NCI-H510A treated with DMSO at 0.1 percent for 48 hours (cell line): ENCODE results near the gene ERBB4.
"Not testable (repeated sequence)": the region's sequence is repeated elsewhere in the genome, so short reads cannot be mapped to it uniquely, and the experiment has no call there.

Experiments
- DNase-seq: peaks from one replicate; lab custom pipeline; 2025; lab: John Stamatoyannopoulos, UW

ERBB4 gene

DNA sequence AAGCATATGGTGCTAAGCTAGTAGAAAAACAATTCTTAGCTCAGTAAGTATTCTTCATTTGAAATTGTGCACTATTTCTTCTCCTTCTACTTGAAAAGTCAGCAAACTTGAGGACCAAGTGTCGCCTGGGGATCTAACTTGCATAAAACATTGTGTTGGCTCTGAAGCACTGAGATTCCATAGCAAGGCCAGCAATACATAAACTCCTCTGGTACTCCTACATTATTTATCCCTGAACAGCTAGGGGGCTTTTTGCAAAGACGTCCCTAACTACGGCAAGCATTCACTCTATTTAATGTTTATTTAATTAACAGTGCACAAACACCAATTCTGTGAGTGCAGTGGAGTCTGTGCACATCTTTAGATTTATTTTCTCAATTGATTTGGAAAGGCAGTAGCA lies 392.2 kb downstream of the ERBB4 start:
- no peak for DNase-seq

DNA sequence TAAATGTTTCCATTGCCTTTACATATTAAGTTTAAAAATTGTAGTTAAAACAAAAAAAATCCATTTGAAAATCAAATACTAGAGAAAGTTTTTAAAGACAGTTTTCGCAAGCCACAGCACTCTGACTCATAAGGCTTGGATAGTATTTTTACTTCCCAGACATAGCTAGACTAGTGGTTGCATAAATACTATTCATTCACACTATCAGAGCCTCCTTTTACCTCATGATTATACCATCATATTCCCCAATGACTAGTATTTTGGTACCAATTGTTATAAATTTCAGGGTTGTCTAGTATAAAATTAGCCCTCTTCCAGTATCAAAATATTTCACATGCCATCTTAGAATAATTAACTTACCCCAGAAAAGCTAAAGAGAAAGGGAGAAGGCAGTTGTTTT lies 393.5 kb downstream of the ERBB4 start:
- no peak for DNase-seq

DNA sequence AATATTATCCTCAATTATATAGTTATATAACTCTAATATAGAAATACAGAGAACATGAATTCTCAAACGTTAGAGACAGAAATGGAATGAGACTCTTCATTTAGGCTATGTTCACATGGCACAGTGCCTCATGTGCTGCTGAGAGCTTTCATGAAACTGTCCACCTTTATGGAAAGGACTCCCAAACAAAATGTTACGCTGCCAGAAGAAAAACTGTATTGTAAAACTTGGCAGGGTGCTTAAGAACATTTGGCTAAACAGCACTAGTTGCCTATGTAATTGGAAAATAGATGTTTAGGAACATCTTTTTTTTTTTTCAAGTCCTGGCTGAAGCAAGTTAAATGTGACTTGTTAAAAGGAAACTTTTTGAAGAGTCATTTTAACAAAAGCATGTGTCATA lies 396.0 kb downstream of the ERBB4 start:
- DNase-seq: no peak

DNA sequence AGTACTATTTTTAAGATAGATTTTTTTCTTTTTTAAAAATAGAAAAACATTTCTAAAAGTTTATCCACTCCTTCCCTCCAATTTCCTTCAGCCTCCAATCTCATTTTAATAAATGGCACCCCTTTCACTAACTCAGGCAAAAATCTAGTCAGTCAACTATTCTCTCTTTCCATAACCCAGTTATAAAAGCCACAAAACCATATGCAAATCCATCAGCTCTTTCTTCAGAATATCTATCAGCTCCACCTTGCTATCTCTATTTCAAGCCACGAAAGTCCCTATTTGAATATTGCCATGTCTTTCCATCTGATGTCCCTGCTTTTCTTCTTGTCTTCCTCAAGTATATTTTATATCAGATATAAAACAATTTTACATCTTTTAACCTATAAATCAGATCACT lies 397.1 kb downstream of the ERBB4 start:
- DNase-seq: no peak

DNA sequence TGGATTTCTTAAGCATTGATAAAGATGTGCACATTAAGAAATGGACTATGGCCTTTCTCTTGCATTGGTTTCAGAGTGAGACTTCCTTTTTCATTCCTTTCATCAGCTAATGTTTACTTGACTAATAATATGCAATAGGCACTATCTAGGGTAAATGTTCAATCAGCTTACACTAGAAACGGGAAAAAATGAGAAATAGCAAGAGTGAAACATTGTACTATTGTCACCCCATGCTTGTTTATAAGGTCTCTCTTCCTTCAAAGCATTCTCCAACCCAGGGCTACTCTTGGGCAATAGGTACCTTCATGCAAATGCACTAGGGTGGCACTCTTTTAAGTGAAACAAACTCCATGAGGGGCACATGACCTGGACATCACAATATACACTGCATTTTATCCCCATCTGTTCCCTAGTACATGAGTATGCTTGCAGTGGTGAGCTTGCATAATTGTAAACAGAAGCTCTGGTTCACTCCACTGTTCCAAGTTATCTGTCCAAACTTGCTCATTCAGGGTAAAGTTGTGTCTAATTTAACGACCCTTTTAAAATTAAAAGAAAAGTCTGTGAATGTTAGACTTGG lies 402.3 kb downstream of the ERBB4 start:
- no peak for DNase-seq

DNA sequence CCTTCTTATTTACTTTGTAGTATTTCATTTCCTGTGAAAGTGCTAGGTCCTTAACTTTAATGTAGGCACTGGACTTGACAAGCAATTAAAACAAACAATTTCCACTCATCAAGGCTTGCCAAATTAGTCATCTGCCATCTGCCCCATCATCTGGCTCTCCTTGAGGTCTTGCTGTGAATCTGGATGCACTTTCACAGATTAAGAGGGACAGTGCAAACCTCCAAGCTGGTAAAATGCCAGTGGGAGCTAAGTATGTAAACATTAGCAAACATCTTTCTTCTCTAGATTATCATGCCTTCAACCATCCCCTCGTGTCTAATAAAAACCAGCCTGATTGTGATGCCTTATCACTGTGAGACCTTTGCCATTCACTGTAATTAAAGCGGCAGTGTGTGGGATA lies 402.9 kb downstream of the ERBB4 start:
- peak; percentile 83 for DNase-seq

DNA sequence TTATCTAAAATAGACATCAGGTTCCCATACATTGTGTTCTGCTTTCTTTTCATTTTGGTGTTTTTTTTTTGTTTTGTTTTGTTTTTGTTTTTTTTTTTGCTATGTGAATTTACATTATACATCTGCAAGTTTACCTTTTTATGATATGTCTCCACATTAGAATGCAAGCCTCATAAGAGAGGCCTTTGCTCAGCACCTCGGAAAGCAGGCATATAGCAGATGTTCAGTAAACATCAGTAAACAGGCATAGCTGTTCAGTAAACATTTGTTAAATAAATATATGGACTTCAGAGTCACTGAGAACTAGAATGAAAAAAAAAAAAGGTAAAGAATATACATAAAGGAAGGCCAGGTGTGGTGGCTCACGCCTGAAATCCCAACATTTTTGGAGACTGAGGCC lies 405.3 kb downstream of the ERBB4 start:
- no peak for DNase-seq

DNA sequence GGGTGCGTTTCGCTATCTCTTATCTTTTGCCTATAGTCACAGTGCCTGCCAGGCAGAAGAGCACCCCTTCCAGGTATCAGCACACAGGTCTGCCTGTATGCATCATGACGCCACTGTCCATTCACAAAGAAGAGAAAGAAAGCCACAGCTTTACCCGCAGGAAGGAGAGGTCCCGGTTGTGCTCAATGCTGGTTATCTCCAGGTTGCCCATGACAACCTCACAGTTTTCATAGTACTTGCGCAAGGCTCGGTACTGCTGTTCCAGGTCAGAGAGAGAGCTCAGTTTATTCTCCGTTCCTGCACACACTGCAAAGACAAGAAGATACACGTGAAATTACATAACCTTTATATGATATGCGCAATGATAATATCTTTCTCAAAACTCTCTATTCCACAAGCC lies 414.0 kb downstream of the ERBB4 start:
- no peak for DNase-seq

DNA sequence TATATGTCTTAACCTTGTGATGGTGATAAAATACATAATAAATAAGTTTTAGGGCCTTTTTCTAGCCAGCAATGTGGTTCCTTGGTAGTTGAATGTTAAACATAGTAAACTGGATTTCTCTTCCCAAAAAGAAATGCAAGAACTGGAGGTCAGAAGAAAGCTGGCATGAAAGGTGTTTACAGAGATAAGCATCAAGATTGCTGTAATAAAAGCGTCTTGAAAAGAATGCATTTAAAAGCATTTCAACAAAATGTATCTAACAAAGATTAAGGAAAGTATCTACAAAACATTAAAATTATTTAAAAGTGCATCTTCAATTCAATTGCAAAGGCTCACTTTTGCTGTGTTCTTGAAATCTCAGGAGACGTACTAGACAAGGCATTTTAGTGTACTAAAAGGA lies 419.0 kb downstream of the ERBB4 start:
- DNase-seq: no peak

DNA sequence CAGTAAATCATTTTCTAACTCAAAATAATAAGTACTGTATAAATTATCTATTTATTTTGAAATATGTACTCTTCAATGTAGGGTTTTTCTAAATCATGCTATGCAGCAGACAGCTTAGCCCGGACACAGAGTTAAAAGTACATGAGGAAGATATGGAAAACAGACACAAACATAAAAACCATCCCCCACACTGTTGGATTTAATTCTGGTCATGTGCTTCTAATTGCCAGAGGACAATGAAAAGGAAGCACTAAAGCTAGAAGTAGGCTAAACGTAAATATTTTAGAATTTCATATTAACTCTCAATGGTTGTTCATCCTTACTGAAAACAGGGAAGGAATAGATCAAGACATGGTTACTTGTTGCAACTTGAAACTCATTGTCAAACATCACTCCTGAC lies 420.7 kb downstream of the ERBB4 start:
- no peak for DNase-seq

DNA sequence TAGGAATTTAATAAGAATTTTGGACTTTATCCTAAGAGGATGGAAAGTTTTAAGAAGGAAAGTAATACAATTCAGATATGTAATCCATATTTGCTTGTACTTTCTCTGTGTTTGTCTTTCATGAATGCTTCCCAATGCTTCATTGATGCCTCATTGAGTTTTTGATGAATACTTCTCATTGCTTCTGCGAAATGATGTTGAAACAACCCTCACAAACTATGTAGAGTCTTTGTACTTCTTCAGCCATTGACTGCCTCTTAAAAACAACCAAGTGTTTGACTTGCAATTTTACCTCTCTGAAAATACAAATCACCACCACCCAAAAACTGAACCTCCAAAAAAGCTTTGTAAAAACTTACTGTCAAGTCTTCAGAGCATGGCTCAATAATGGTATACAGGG lies 424.1 kb downstream of the ERBB4 start:
- DNase-seq: peak; percentile 24

DNA sequence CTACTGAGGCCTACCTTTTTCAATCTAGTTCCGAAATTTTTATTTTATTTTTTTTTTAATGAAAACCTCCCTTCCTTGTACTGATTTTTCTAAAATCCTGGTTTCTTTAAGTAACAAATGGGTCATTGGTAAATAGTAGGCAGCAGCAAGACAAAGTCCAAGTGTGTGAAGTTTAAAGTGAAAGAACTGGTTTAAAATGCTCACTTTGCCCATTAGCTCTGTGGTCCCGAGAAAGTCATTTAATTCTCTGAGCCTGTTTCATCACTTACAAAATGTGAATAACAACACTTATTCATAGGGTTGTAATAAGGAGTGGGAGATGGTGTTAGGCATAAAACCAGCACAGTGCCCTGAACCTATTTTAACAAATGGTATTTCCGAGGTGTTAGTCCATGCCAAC lies 426.2 kb downstream of the ERBB4 start:
- no peak for DNase-seq

DNA sequence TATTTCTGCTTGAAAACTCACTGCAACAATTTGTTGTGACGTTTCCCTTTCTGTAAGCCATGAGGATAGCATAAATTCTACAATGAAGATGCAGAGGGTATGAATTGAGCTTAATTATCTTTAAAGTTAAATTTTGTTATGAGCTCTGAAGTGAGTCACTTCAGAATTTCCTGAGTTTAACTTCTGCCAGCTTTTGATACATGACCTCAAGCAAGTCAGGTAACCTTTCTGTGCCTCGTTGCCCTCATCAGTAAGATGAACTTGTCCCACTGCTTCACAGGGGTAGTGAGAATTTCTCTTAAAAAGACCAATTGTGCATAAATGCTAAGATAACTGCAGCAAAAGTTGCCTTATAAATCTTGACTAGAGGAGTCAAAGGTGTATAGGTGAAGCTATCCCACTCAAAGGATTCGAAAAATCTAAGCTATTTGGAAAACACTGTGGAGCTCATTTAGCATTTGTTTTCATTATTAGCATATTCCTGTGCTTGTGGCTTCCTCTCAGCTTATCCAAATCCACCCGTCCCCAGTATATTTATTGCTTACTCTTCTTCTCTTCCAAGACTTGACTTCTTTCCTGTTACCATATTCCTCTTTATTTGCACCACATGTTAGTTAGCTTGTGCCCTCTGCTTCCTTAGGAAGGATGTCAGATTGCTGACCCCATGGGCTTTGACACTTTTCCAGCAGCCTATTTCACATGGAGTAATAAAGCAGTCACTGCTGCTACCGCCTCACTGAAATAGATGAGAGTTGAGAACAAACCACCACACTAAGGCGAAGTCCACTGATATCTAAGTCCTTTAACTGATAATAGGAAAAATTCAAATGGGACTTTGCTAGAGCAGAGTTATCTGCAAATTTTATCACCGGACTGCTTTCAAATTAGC lies 428.6 kb downstream of the ERBB4 start:
- no peak for DNase-seq

DNA sequence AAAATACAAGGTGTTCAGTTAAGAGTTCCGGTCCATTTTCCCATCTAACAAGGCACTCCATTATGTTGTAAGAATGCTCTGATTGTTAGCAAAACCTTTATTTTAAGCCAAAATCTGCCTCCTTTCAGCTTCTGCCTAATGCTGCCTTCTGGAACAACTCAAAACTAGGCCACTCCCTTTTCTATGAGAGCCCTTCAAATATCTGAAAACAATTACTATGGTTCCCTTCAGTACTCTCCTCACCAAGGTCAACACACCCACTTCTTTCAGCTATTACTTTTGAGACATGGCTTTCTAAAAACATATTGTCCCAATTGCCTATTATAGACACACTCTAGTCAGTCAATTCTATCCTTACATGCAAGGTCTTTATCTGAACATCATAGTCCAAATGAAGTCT lies 429.4 kb downstream of the ERBB4 start:
- DNase-seq: peak; percentile 21

DNA sequence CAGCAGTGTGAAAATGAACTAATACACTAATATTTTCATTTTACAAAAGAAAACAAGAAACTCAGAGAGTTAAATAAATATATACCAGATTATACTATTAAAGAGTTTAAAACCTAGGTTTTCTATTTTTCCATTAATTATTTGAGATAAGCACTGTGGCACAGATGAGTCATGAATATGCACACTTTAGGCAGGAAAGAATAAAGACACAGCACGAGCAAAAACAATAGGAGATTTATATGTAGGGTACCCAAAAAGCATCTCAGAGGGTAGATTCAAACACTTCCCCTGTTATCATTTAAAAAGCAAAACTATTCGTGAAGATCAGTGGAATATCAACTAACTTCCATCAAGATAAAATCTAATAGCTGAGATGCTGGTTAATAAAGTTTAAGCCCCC lies 430.6 kb downstream of the ERBB4 start:
- no peak for DNase-seq

DNA sequence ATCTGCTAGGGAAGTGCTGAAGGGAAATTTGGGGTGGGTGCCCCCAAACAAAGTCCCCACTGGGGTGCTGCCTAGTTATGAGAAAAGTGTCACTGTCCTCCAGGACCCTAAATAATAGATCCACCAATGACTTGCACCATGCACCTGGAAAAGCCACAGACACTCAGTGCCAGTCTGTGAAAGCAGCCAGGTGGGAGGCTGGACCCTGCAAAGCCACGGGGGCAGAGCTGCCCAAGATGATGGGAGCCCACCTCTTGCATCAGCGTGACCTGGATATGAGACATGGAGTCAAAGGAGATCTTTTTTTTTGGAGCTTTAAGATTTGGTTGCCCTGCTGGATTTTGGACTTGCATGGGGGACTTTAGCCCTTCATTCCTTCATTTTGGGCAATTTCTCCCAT lies 431.6 kb downstream of the ERBB4 start:
- DNase-seq: no peak

DNA sequence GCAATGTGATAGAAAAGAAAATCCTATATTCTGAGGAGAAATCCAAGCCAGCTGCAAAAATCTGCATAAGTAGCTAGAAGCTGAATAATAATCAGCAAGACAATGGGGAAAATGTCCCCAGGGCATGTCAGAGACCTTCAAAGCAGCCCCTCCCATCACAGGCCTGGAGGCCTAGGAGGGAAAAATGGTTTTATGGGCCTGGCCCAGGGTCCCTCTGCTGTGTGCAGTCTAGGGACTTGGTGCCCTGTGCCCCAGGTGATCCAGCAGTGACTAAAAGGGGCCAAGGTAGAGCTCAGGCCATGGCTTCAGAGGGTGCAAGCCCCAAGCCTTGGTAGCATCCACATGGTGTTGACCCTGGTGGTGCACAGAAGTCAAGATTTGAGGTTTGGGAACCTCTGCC lies 432.1 kb downstream of the ERBB4 start:
- DNase-seq: not testable (repeated sequence)

DNA sequence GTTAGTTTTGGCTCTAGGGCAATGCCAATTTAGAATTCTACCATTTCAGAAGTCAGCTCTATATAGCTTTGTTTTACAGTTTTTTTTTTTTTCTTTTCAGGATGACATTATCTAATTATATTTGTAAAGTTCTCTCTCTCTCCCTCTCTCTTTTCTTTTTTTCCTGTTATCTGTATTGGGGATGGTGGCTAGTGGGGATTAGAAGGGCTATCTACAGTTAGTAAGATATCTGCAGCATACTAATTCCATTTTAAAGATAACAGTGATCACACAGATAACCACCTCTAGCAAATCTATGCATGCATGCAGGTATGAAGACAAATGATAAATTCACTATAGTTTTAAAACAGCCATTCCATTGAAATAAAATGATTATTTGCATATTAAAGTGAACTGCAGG lies 438.9 kb downstream of the ERBB4 start:
- no peak for DNase-seq

DNA sequence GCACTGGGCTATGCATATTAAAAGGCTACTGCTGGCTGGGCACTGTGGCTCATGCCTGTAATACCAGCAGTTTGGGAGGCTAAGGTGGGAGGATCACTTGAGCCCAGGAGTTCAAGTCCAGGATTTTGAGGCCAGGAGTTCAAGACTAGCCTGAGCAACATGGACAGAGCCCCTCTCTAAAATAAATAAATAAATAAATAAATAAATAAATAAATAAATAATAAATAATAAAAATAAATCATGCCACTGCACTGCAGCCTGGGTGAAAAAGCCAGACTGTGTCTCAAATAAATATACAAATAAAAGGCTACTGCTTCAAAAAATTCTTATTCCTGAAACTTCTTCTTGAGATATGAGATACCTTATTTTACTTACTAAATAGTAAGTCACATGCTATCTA lies 439.6 kb downstream of the ERBB4 start:
- DNase-seq: no peak

DNA sequence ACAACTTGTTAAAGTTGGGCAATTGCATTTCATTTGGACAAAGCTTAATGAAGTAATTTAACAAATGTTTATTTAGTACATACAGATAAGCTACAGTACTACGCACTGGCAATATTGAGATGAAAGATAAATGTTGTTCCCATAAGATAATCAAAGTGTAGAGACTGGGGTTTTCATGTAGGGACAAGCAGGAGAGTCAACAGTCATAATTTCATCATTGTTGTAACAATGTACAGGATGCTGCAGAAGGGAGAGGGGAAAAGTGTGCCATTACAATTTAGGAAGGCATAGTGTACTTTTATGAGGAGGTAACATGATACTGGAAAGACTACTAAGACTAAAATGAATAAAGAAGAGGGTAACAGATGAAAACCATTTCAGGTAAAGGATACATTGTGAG lies 441.6 kb downstream of the ERBB4 start:
- no peak for DNase-seq

DNA sequence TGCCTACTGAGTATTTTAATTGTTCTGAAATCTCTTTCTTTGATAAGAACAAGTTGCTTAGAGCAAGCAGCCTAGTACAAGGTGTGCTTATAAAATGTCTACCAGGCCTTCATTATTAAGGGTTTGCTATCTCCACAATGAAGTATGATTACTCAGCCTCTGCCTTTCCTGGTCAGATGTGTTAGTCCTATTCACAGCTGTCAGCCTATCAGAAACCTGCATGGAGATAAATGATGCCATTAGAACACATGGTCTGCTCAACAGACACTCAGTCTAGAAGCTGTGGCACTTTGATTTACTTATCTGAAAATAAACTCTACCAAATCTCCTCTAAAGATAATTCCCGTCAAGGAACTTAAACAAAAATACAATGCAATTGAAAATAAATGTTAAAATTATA lies 448.7 kb downstream of the ERBB4 start:
- no peak for DNase-seq

DNA sequence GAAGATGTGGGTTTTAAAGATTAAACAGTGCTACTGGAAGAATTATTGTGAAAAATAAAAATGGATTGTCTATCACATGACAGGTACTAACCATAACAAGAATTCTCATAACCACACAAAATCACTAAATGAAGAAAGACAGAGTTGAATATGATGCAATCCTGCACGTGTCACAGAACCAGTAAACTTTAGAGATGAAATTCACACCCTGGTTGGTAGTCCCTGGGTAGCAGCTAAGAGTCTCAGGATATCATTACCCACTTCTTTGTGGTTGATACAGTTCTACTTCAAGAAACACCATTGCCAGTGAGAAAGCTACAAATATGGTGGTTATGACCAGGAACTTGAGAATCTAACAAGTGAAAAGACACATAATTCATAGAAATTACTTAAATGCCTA lies 450.2 kb downstream of the ERBB4 start:
- no peak for DNase-seq

DNA sequence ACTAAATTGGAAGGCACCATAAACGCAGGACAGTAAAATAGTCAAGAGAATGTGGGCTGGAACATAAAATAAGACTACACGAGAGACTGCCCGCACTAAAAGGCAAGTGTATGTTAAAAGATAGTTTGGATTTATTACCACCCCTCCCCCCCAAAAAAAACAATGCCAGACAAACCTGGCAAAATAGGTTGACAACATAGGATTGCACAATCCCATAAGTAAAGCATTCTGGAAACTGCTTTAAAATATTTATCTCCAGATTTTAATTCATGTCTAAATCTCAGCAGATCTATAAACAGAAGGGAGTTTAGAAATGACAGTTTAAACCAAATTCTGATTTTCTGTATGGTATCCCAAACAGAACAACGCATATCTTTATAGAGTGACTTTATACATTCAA lies 455.1 kb downstream of the ERBB4 start:
- no peak for DNase-seq

DNA sequence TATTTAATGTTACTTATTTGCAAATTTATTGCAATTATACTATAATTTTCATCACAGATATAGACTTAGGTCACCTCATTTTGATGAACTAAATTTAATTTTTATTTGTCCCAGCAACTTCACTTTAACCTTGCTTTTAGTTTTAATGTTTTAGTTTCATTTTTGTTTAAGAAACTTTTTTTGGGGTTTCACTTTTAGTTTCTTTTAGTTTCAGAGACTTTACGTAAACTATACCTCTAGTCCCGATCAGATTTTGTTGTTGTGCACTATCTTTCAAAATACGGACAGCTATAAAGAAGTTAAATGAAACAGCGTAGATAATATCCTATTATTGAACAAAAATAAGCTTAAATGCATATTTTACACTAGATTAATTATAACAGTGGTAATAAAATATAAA lies 460.5 kb downstream of the ERBB4 start:
- DNase-seq: no peak
